HepG2 (cell line): ENCODE results near the gene MBOAT7.

Experiments used
- CEBPB ChIP-seq: IDR thresholded peaks from 2 replicates; pipeline ENCODE4 v1.6.1; 2011; ENCODE audit warnings: low read depth, low read length, improper control_type of control experiment, borderline replicate concordance
- CTCF ChIP-seq: sonication (generic); formaldehyde crosslinking; IDR thresholded peaks from 2 replicates; pipeline ENCODE4 v1.5.0; 2020; ENCODE audit warnings: mild to moderate bottlenecking, missing genetic modification reagents, moderate library complexity
- DR1 ChIP-seq: sonication (generic); formaldehyde crosslinking; IDR thresholded peaks from 2 replicates; pipeline ENCODE4 v1.8.0; 2021; ENCODE audit warnings: mild to moderate bottlenecking, missing genetic modification reagents, inconsistent platforms
- NR2C2 ChIP-seq: sonication (generic); formaldehyde crosslinking; IDR thresholded peaks from 2 replicates; pipeline ENCODE4 v1.4.0; 2020; ENCODE audit warnings: missing genetic modification reagents, mild to moderate bottlenecking, moderate library complexity, borderline replicate concordance
- RFX5 ChIP-seq: IDR thresholded peaks from 2 replicates; pipeline ENCODE4 v1.6.1; 2011; ENCODE audit warnings: low read depth, low read length, improper control_type of control experiment
- ZNF350 ChIP-seq: sonication (generic); formaldehyde crosslinking; IDR thresholded peaks from 2 replicates; pipeline ENCODE4 v1.4.0; 2020; ENCODE audit warnings: mild to moderate bottlenecking, low read depth, missing genetic modification reagents, borderline replicate concordance

- TF ChIP-seq NR2C2 (CRISPR knock-in tag) (no peak), CEBPB (no peak), ZNF350 (CRISPR knock-in tag) (no peak), CTCF (no peak), DR1 (CRISPR knock-in tag) (no peak), RFX5 (no peak)
Observed at GRCh38 chr19:54203151-54203611, 13.8 kb upstream of the MBOAT7 start.
